ENCODE measurements around the gene TPP1.

TPP1 gene

GRCh38 chr11:6611092-6611962 lies 7.9 kb downstream of the TPP1 start:
- DNase-seq = peak; percentile 34

GRCh38 chr11:6610591-6610990 lies 8.6 kb downstream of the TPP1 start:
- DNase-seq = no peak

GRCh38 chr11:6609502-6610015 lies 9.7 kb downstream of the TPP1 start:
- DNase-seq = no peak

- no peak for DNase-seq
These were observed 10.3 kb downstream of the TPP1 start for GRCh38 chr11:6608726-6609501.

- DNase-seq = no peak
These were observed 11.2 kb downstream of the TPP1 start for GRCh38 chr11:6608011-6608410.

- DNase-seq = no peak
These were observed 11.9 kb downstream of the TPP1 start for GRCh38 chr11:6607190-6607795.

GRCh38 chr11:6606471-6607189 lies 12.6 kb downstream of the TPP1 start:
- peak; percentile 72 for DNase-seq

GRCh38 chr11:6604790-6605189 lies 14.4 kb downstream of the TPP1 start:
- DNase-seq = no peak

- peak; percentile 57 for DNase-seq
These were observed 15.1 kb downstream of the TPP1 start for GRCh38 chr11:6604081-6604626.

GRCh38 chr11:6603287-6604080 lies 15.7 kb downstream of the TPP1 start, which contains the start of the genes ILK and RRP8:
Gene ILK (plus strand): TSS chr11:6603774. CDS start chr11:6604272, 498 bp downstream.
Gene RRP8 (minus strand): TSS chr11:6603616. CDS start chr11:6603502, 114 bp downstream.
- peak; percentile 92 for DNase-seq

GRCh38 chr11:6602096-6602940 lies 16.9 kb downstream of the TPP1 start:
- DNase-seq = no peak

- no peak for DNase-seq
These were observed 18.2 kb downstream of the TPP1 start for GRCh38 chr11:6601041-6601461.

- no peak for DNase-seq
These were observed 19.3 kb downstream of the TPP1 start for GRCh38 chr11:6599881-6600390.

GRCh38 chr11:6599449-6599848 lies 19.8 kb downstream of the TPP1 start:
- DNase-seq = no peak

GRCh38 chr11:6598555-6598954 lies 20.7 kb downstream of the TPP1 start:
- DNase-seq = no peak

GRCh38 chr11:6596239-6596877 lies 22.9 kb downstream of the TPP1 start:
- DNase-seq = no peak

- no peak for DNase-seq
These were observed 25.0 kb downstream of the TPP1 start for GRCh38 chr11:6594142-6594768.

GRCh38 chr11:6588018-6588417 lies 31.2 kb downstream of the TPP1 start:
- no peak for DNase-seq

GRCh38 chr11:6587360-6587953 lies 31.8 kb downstream of the TPP1 start:
- DNase-seq = no peak

Measured in activated CD4-positive, alpha-beta T cell treated with anti-CD3 and anti-CD28 coated beads for 48 hours (primary cell).